HAP-1 (cell line): ENCODE measurements around the gene PRKCE.

ENCODE experiments used
- DNase-seq, 2 experiments: peaks; one replicate each; pipeline ENCODE4 v3.0.0-alpha.2; 2016 to 2020; ENCODE audit warnings: low spot score in 2 of 2
- H3K27me3 ChIP-seq: fragments of 250-450 bp; sonication (Bioruptor Pico); 2 replicates; pipeline ENCODE4 v1.5.1; 2020; ENCODE audit warnings: low read depth, mild to moderate bottlenecking, moderate library complexity
- H3K36me3 ChIP-seq: fragments of 250-450 bp; sonication (Bioruptor Pico); replicated peaks from 2 replicates; pipeline ENCODE4 v1.5.1; 2020; ENCODE audit warnings: mild to moderate bottlenecking
- H3K4me1 ChIP-seq: fragments of 250-450 bp; sonication (Bioruptor Pico); 2 replicates; pipeline ENCODE4 v1.5.1; 2020; ENCODE audit warnings: mild to moderate bottlenecking
- H3K4me3 ChIP-seq: fragments of 250-450 bp; sonication (Bioruptor Pico); 2 replicates; pipeline ENCODE4 v1.5.1; 2020; ENCODE audit warnings: mild to moderate bottlenecking, moderate library complexity
- H3K9me3 ChIP-seq: fragments of 250-450 bp; sonication (Bioruptor Pico); 2 replicates; pipeline ENCODE4 v1.5.1; 2020; ENCODE audit warnings: mild to moderate bottlenecking, moderate library complexity
- in situ Hi-C: fragments of 300-500 bp; cut with MboI; formaldehyde crosslinking; loops from 3 replicates; pipeline ENCODE4 v1.14.3; 2020; ENCODE audit warnings: low sequenced_read_pairs, inconsistent platforms, mixed read lengths

PRKCE gene

DNA sequence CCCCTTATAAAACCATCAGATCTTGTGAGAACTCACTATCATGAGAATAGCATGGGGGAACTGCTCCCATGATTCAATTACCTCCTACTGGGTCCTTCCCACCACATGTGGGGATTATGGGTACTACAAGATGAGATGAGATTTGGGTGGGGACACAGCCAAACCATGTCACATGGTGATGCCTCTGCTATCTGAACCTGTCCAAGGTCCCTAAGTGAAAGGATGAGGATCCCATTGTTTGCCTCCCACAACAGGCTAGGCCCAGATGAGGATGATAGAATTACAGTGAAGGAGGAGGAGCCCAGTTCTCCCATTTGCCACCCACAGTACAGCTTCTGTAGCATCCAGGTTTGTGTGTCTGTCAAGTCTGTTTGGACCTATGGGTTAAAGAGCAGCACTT is 65.4 kb downstream of the PRKCE start:
- in situ Hi-C loops, result no loop called here
- no peaks in the 10 kb centered on the region for H3K4me1 ChIP-seq
- H3K27me3 ChIP-seq, result no peaks in the 10 kb centered on the region
- H3K36me3 ChIP-seq, result no peaks in the 10 kb centered on the region
- no peak overlapping the region for H3K4me3 ChIP-seq
- no peaks in the 10 kb centered on the region for H3K9me3 ChIP-seq
- DNase-seq, result no peak

DNA sequence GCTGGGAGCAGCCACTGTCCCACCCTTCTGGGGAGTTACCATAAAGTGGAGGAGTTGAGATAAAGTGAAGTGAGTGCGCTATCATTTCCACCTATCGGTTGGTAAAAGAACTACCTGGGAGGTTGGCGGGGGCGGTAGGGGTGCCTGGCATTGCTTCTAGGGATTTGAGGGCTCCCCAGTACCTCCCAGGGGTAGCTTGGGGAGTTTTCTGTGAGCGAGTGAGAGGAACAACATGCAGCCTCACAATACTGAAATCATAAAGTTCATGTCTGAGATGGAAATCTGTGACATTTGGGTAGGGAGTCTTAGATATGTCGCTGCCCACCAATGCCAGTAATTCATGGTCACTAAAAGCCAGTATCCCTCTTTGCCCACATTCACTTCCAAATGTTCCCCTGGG is 68.7 kb downstream of the PRKCE start:
- H3K4me1 ChIP-seq, result no peaks in the 10 kb centered on the region
- in situ Hi-C loops, result no loop called here

DNA sequence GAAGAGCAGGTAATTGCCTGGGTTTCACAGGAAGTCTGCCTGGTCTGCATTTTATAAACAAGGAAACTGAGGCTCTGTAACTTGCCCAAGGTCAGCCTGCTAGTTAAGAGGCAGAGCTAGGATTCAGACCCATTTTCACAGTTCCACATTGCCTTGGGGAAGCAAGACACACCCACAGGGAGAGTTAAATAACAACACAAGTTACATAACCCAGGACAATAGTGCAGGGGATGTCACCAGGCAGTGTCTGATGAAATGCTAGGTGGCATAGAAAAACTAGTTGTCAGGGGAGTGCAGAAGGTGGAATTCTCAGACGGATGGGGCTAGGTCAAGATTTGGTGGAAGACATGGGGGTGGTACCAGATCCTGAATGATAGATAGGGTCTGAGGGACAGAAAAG is 69.7 kb downstream of the PRKCE start:
- DNase-seq, result no peak
- in situ Hi-C loops, result no loop called here
- no peaks in the 10 kb centered on the region for H3K4me1 ChIP-seq
- H3K4me3 ChIP-seq, result no peak overlapping the region
- H3K36me3 ChIP-seq, result no peaks in the 10 kb centered on the region
- H3K9me3 ChIP-seq, result no peaks in the 10 kb centered on the region
- no peaks in the 10 kb centered on the region for H3K27me3 ChIP-seq

More for the DNA sequence above, 68.7 kb downstream of the PRKCE start:
- no peaks in the 10 kb centered on the region for H3K27me3 ChIP-seq
- H3K4me3 ChIP-seq, result no peak overlapping the region
- H3K36me3 ChIP-seq, result no peaks in the 10 kb centered on the region
- H3K9me3 ChIP-seq, result no peaks in the 10 kb centered on the region
- DNase-seq, result no peak

DNA sequence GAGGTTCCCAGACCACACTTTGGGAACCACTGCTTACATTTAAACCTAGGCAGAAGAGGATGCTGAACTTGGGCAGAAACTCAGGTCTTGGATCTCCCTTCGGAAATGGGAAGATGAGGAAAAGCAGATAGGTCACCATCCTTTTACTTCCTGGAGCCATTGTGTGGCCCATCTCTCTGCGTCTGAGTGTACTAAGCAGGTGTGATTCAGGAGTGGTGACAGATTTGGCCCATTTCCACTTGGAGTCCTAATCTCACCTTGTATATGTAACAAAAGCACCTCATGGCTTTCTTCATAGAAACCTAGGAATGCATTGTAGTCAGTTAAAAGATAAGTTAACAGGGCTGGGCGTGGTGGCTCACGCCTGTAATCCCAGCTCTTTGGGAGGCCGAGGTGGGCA is 71.0 kb downstream of the PRKCE start:
- Histone ChIP-seq H3K27me3 (no peaks in the 10 kb centered on the region), H3K4me1 (no peaks in the 10 kb centered on the region), H3K9me3 (no peaks in the 10 kb centered on the region), H3K4me3 (no peak overlapping the region), H3K36me3 (no peaks in the 10 kb centered on the region)
- in situ Hi-C loops, result no loop called here
- DNase-seq, result no peak

DNA sequence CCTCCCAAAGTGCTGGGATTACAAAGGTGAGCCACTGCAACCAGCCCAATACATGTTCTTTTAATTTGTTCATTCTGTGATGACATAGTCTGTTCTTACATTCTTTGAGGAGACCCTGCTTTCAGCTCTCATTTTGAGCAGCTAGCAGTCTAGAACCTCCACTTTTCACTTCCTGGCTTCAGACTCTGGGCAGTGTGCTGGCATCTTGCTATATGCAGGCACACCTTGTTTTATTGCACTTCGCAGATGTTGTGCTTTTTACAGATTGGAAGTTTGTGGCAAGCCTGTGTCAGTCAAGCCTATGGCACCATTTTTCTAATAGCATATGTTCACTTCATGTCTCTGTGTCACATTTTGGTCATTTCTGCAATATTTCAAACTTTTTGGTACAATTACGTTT is 72.4 kb downstream of the PRKCE start:
- H3K9me3 ChIP-seq, result no peaks in the 10 kb centered on the region
- no peaks in the 10 kb centered on the region for H3K36me3 ChIP-seq
- no peak for DNase-seq
- in situ Hi-C loops, result no loop called here
- H3K4me3 ChIP-seq, result no peak overlapping the region
- no peaks in the 10 kb centered on the region for H3K27me3 ChIP-seq
- H3K4me1 ChIP-seq, result no peaks in the 10 kb centered on the region

DNA sequence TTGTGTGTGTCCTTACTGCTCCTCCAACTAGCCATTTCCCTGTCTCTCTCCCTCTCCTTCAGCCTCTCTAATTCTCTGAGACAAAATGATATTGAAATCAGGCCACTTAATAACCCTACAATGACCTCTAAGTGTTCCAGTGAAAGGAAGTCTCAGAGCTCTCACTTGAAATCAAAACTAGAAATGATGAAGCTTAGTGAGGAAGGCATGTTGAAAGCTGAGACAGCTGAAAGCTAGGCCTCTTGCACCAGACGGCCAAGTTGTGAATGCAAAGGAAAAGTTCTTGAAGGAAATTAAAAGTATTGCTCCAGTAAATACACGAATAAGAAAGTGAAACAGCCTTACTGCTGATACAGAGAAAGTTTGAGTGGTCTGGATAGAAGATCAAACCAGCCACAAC is 72.9 kb downstream of the PRKCE start:
- no peaks in the 10 kb centered on the region for H3K4me1 ChIP-seq
- H3K4me3 ChIP-seq, result no peak overlapping the region
- H3K9me3 ChIP-seq, result no peaks in the 10 kb centered on the region
- DNase-seq, result no peak
- H3K36me3 ChIP-seq, result no peaks in the 10 kb centered on the region
- no peaks in the 10 kb centered on the region for H3K27me3 ChIP-seq
- in situ Hi-C loops, result no loop called here

DNA sequence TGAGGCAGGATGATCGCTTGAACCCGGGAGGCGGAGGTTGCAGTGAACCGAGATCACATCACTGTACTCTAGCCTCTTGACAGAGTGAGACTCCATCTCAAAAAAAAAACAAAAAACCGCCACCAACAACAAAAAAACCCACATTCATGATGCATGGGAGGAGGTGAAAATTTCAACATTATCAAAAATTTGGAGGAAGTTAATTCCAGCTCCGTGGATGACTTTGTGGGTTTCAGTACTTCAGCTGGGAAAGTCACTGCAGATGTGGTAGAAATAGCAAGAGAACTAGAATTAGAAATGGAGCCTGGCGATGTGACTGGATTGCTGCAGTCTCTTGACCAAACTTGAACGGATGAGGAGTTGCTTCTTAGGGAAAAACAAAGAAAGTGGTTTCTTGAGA is 74.3 kb downstream of the PRKCE start:
- no peaks in the 10 kb centered on the region for H3K27me3 ChIP-seq

DNA sequence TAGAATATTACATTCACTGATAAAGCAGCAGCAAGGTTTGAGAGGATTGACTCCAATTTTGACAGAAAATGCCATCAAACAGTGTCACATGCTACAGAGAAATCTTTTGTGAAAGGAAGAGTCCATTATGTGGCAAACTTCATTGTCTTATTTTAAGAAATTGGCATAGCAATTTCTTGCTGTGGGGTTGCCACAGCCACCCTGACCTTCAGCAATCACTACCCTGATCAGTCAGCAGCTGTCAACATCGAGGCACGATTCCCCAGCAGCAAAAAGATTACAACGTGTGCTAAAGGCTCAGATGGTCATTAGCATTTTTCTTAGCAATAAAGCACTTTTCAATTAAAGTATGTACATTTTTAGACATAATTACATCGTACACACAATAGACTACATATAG is 74.7 kb downstream of the PRKCE start:
- no peak for DNase-seq
- H3K9me3 ChIP-seq, result no peaks in the 10 kb centered on the region
- H3K4me3 ChIP-seq, result no peak overlapping the region
- in situ Hi-C loops, result no loop called here
- H3K36me3 ChIP-seq, result no peaks in the 10 kb centered on the region
- no peaks in the 10 kb centered on the region for H3K4me1 ChIP-seq
- H3K27me3 ChIP-seq, result no peaks in the 10 kb centered on the region

More for the DNA sequence above, 74.3 kb downstream of the PRKCE start:
- no peak for DNase-seq
- Histone ChIP-seq H3K9me3 (no peaks in the 10 kb centered on the region), H3K4me1 (no peaks in the 10 kb centered on the region), H3K36me3 (no peaks in the 10 kb centered on the region), H3K4me3 (no peak overlapping the region)
- in situ Hi-C loops, result no loop called here

DNA sequence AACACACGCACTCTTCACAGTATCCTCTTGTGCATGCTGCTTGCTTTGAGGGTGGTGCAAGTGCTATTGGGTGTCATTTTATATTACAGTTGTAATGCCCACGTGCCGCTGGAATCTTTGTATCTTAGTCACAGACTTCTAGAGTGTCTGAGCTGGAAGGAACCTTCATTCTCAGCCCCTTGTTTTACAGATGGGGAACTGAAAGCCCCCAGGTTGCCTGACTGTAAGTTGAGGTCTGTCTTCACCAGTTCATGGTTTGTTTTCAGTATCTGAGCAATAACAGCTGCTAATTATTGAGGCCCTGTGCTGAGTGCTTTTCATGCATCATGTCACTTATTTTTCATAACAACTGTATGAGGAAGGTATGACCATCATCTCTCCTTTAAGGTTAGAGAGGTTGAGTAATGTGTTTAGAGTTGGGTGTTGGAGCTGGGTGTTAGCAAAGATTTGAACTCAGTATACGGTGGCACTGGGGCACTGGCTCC is 77.0 kb downstream of the PRKCE start:
- Histone ChIP-seq H3K27me3 (no peaks in the 10 kb centered on the region), H3K4me3 (no peak overlapping the region), H3K4me1 (no peaks in the 10 kb centered on the region), H3K36me3 (no peaks in the 10 kb centered on the region), H3K9me3 (no peaks in the 10 kb centered on the region)
- no peak for DNase-seq
- in situ Hi-C loops, result no loop called here

DNA sequence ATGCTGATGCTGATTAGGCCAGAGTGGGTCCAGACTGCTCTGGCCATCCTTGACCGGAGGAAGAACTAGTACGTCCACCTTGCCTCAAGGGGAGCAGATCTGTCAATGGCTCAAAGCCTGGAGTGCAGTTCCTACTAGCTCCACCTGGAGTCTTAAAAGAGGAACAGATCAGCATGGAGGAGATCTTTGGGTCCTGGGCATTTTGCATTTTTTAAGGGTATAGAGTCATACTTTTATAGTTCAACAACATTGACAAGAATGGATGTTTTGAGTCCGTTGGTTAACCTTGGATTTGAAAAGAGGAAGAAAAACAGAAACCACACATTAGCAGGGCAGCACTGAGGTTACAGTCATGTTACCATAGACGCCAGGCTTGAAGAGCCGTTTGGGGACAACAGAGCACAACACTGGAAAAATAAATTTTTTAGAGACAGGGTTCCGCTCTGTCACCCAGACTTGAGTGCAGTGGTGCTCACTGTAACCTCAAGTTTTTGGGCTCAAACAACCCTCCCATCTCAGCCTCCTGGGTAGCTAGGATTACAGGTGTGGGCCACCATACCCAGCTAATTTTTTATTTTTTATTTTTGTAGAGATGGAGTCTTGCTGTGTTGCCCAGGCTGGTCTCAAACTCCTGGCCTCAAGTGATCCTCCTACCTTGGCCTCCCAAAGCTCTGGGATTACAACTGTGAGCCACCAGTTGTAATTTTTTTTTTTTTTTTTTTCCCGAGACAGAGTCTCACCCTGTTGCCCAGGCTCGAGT is 78.5 kb downstream of the PRKCE start:
- Histone ChIP-seq H3K36me3 (no peaks in the 10 kb centered on the region), H3K4me3 (no peak overlapping the region), H3K27me3 (no peaks in the 10 kb centered on the region), H3K4me1 (no peaks in the 10 kb centered on the region), H3K9me3 (no peaks in the 10 kb centered on the region)
- no peak for DNase-seq
- in situ Hi-C loops, result no loop called here

DNA sequence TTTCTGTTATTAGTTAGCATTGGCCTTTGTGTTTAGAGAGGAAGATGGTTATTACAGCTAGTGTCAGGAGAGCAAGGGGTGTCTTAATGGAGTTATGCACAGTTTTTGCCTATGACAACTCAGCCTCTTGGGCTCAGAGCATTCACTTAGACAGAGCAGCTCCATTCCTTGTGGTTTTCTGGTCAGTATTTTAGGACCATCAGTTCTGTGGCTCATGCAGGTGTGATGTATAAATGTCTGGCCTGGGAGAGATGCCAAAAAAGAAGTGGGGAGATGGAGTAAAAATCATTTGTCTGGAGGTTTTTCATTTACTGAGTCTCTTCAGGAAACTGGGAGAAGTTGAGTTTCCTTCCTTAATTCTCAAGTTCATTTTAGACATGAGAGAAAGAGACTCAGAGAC is 79.7 kb downstream of the PRKCE start:
- DNase-seq, result no peak
- H3K9me3 ChIP-seq, result no peaks in the 10 kb centered on the region
- in situ Hi-C loops, result no loop called here

DNA sequence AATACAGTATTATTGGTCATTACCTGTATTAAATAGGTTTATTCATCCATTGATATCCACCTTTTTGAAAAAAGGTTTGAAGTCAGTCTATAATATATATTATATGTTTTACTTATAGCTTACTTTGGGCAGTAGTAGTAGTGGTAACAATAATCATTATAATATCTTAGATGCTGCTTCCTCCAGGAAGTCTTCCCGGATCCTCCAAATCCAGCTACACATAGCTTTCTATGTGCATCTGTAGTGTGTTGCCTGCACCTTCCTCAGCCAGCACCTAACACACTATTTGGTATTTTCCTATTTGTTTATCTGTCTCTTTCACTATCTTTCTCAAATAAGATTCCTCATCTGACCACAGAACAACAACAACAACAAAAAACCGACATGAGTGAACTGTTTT is 81.0 kb downstream of the PRKCE start:
- Histone ChIP-seq H3K4me3 (no peak overlapping the region), H3K9me3 (no peaks in the 10 kb centered on the region), H3K36me3 (no peaks in the 10 kb centered on the region), H3K27me3 (no peaks in the 10 kb centered on the region), H3K4me1 (no peaks in the 10 kb centered on the region)
- DNase-seq, result no peak
- in situ Hi-C loops, result no loop called here

More for the DNA sequence above, 79.7 kb downstream of the PRKCE start:
- no peaks in the 10 kb centered on the region for H3K4me1 ChIP-seq
- no peaks in the 10 kb centered on the region for H3K27me3 ChIP-seq
- no peak overlapping the region for H3K4me3 ChIP-seq
- H3K36me3 ChIP-seq, result no peaks in the 10 kb centered on the region

DNA sequence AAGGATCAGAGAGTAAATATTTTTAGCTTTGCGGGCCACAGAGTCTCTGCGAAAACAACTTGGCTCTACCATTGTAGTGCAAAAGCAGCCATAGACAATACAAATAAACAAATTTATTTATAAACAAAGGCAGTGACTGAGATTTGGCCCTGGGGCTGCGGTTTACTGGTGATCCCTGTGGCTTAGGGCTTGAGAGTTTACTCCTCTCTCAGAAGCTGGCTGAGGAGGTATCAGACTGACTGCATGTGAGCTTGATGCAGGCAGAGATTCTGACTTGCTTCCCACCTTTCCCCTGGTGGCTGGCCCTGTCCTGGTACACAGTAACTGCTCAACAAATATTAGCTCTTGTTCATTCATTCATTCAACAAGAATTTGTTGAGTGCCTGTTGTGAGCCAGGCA is 81.5 kb downstream of the PRKCE start:
- Histone ChIP-seq H3K4me1 (no peaks in the 10 kb centered on the region), H3K4me3 (no peak overlapping the region), H3K27me3 (no peaks in the 10 kb centered on the region), H3K36me3 (no peaks in the 10 kb centered on the region), H3K9me3 (no peaks in the 10 kb centered on the region)
- no peak for DNase-seq
- in situ Hi-C loops, result no loop called here

DNA sequence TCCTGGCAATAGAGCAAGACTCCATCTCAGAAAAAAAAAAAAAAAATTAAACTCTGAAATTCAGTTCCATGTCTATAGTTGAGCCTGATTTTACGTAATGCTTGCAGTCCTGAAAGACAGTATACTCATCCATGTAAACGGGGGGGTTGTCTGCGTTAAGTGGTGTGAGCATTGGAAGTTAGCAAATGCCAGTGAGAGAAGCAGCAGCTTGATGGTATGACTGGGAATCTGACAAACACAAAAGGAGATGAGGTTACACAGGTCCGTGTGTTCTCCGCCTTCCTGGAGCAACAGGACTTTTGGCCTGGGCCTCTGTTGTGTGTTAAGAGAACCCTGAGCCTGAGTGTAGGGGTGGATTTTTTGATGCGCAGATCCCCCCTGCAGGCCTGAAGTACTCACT is 82.9 kb downstream of the PRKCE start:
- Histone ChIP-seq H3K36me3 (no peaks in the 10 kb centered on the region), H3K4me1 (peaks cover 4% of the 10 kb centered on the region), H3K27me3 (no peaks in the 10 kb centered on the region), H3K4me3 (no peak overlapping the region), H3K9me3 (no peaks in the 10 kb centered on the region)
- no peak for DNase-seq
- in situ Hi-C loops, result no loop called here

DNA sequence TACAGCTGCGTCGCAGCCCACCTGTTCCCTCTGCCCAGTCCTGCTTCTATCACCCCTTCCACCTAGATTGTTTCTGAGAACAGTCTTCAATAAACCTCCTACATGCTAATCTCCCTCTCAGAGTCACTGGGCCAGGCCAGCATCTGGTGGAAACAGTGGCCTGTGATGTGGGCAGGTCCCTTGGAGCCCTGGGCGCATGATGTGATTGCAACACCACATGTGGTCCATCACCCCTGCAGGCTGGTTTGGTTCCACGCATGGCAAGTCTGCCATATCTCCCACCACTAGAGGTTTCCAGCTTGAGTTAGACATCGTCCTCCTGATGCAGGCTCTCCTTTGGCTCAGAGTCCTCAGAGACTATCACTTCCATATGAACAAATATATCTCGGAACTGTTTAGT is 83.5 kb downstream of the PRKCE start:
- H3K9me3 ChIP-seq, result no peaks in the 10 kb centered on the region
- no peaks in the 10 kb centered on the region for H3K27me3 ChIP-seq
- H3K4me3 ChIP-seq, result no peak overlapping the region
- no peak for DNase-seq
- no peaks in the 10 kb centered on the region for H3K36me3 ChIP-seq
- in situ Hi-C loops, result no loop called here
- peaks cover 10% of the 10 kb centered on the region for H3K4me1 ChIP-seq
